ENCODE data around the gene ERBB2.

ERBB2 gene

DNA sequence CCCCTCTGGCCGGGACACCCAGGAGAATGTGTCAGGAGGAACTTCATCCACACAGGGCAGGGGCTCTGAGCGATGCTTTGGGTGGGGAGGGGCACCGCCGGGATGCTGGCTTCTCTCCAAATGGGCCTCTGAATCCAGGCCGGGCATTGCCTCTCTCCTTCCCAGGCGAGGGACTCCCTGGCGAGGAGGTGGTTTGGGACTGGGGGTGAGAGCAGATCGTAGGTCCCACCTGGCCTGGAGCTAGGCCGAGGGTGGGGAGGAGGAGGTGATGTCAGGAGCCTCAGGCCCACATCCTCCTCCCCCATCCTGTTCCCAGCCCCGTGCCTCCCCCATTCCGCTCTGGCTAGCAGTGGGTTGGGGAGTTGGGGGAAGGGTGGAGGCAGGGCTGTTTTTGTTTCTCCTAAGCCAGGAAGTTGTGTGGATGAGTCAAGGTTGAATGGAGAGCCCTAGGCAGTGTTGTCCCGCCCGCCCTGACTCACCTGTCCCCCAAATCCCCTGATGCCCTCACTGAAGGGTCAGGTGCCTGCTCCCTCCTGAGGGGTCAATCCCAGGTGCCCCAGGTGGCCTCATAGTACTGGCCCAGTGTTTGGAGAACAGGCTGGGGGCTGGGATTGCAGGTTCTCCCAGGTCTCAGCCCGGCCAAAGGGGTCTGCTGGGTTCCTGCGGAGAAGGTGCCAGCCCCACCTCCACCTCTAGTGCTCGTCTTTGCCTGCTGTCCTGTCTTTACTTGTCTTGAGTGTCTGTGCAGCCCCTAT, 40.7 kb downstream of the ERBB2 start:
- H3K27ac ChIP-seq, result peak overlapping the region; percentile 85
- TF ChIP-seq, protein P1, sequence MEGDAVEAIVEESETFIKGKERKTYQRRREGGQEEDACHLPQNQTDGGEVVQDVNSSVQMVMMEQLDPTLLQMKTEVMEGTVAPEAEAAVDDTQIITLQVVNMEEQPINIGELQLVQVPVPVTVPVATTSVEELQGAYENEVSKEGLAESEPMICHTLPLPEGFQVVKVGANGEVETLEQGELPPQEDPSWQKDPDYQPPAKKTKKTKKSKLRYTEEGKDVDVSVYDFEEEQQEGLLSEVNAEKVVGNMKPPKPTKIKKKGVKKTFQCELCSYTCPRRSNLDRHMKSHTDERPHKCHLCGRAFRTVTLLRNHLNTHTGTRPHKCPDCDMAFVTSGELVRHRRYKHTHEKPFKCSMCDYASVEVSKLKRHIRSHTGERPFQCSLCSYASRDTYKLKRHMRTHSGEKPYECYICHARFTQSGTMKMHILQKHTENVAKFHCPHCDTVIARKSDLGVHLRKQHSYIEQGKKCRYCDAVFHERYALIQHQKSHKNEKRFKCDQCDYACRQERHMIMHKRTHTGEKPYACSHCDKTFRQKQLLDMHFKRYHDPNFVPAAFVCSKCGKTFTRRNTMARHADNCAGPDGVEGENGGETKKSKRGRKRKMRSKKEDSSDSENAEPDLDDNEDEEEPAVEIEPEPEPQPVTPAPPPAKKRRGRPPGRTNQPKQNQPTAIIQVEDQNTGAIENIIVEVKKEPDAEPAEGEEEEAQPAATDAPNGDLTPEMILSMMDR (conservative IDR thresholded peaks at IDR 0.05), result no peak
- TF ChIP-seq ZFX (IDR thresholded peaks at IDR 0.05), result no peak

DNA sequence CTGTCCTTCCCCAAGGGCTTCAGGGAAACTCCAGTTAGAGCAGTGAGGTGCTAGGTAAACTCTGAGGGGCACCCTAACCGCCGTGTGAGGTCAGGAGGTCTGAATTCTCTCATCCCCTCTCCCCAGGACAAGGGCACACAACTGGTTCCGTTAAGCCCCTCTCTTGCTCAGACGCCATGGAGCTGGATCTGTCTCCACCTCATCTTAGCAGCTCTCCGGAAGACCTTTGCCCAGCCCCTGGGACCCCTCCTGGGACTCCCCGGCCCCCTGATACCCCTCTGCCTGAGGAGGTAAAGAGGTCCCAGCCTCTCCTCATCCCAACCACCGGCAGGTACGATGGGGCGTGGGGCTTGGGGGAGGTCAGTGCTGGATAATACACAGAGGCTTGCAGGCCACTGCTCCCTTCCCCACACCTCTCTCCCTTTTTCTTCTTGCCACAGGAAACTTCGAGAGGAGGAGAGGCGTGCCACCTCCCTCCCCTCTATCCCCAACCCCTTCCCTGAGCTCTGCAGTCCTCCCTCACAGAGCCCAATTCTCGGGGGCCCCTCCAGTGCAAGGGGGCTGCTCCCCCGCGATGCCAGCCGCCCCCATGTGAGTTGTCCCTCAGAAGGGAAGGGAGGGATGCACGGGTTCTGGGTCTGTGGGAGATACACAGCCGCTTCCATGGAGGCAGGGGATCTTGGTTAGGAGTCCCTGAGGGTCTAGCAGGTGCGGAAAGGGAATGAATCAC, 42.4 kb downstream of the ERBB2 start:
- no peak overlapping the region for H3K27ac ChIP-seq
- TF ChIP-seq ZFX (IDR thresholded peaks at IDR 0.05), result no peak
- TF ChIP-seq, protein P1 (conservative IDR thresholded peaks at IDR 0.05), result no peak

DNA sequence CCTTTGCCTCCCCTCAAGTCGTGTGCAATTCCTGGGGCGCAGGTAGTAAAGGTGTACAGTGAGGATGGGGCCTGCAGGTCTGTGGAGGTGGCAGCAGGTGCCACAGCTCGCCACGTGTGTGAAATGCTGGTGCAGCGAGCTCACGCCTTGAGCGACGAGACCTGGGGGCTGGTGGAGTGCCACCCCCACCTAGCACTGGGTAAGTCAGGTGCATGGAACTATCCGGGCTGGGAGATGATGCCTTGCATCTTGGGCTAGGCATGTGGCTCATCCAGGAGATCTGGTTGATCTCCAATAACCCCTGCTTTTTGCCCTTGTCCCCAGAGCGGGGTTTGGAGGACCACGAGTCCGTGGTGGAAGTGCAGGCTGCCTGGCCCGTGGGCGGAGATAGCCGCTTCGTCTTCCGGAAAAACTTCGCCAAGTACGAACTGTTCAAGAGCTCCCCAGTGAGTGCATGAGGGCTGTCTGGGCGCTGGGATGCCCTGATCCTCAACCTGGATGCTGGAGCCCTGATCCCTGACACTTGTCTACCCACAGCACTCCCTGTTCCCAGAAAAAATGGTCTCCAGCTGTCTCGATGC, 43.1 kb downstream of the ERBB2 start:
- TF ChIP-seq, protein P1 (conservative IDR thresholded peaks at IDR 0.05), result no peak
- no peak for TF ChIP-seq ZFX (IDR thresholded peaks at IDR 0.05)
- no peak overlapping the region for H3K27ac ChIP-seq

DNA sequence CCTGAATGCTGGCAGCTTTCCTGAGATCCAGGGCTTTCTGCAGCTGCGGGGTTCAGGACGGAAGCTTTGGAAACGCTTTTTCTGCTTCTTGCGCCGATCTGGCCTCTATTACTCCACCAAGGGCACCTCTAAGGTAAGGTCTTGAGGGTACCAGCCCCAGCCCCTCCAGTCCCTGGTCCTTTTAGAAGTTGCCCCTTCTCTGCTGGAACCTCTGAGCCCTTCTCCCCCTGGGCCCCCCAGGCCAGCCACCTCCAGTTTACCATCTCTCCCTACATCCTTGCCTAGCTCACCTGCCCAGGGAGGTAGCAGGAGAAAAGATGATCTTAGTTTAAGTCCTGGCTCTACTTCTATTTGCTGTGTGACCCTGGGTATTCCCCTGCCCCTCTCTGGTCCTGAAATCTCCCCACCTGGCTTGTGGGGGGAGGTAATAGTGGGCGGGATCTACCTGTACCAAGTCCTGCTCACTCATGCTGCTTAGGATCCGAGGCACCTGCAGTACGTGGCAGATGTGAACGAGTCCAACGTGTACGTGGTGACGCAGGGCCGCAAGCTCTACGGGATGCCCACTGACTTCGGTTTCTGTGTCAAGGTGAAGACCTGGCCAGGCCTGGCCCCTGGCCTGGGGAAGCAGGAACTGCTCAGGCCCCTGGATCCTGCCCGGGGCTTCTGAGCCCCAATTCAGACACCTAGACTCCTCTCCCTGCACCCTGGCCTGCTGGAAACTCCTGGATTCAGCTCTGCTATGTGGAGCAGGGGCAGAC, 44.4 kb downstream of the ERBB2 start:
- no peak overlapping the region for H3K27ac ChIP-seq
- no peak for TF ChIP-seq ZFX (IDR thresholded peaks at IDR 0.05)
- TF ChIP-seq, protein P1 (conservative IDR thresholded peaks at IDR 0.05), result no peak

DNA sequence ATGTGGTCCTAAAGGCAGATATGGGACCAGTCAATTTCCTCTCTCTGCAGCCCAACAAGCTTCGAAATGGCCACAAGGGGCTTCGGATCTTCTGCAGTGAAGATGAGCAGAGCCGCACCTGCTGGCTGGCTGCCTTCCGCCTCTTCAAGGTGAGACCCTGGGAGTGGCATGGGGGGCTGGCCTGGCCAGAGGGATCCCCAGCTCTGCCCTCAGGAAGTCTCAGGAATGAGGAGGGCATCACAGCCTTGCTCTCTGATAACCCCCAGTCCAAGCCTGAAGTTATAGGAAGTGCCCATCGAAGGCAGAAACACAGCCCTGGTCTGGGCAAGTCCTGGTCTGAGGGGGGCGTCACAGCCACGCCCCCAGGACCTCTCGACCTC, 45.0 kb downstream of the ERBB2 start:
- no peak overlapping the region for H3K27ac ChIP-seq
- TF ChIP-seq, protein P1 (conservative IDR thresholded peaks at IDR 0.05), result no peak

DNA sequence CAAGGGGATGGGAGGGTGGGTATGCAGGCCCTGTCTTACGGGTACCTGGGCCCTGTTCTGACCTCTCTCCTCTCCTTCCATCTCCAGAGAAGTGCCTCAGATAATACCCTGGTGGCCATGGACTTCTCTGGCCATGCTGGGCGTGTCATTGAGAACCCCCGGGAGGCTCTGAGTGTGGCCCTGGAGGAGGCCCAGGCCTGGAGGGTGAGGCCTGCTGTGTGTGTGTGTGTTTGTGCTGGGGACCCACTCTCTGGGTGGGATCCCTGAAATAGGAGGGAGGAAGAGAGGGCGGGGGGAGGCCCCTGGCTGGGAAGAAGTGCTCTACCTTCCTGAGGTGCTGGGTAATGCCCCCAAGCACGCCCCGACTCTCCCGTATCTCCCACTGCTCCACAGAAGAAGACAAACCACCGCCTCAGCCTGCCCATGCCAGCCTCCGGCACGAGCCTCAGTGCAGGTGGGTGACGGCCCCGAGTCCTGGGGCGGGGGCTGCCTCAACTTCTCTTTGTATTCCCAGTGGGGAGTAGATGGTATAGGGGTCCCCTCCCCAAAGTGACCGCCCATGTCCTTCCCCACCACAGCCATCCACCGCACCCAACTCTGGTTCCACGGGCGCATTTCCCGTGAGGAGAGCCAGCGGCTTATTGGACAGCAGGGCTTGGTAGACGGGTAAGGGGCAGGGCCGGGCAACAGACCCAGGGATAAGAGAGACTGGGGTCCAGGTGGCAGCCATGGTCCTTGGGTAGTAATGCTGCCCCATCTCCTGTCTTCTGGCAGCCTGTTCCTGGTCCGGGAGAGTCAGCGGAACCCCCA, 45.7 kb downstream of the ERBB2 start:
- H3K27ac ChIP-seq, result no peak overlapping the region
- TF ChIP-seq, protein P1 (conservative IDR thresholded peaks at IDR 0.05), result no peak
